WTC11 (cell line): ENCODE measurements around the gene DEPDC4. TPM values are rescaled to one million over a fixed set of nuclear protein-coding genes. Genes with fewer than 3 reads are reported as not detected.

Experiments used
- ATAC-seq: fragments of 200-7000 bp; cut with Tn5 transposase; 2 replicates; pipeline ENCODE4 v1.10.0; 2021; ENCODE audit warnings: mild to moderate bottlenecking, moderate library complexity
- CTCF ChIA-PET: fragments of 300-600 bp; sonication (Branson Sonifier 250); formaldehyde crosslinking; loops from one replicate; lab custom pipeline; 2021; ENCODE audit warnings: antibody characterized with exemption; lab: Charles Lee
- POLR2A ChIA-PET: fragments of 350-600 bp; sonication (Branson Sonifier 250); formaldehyde crosslinking; loops from one replicate; lab custom pipeline; 2021; ENCODE audit warnings: antibody characterized with exemption; lab: Charles Lee
- DNase-seq: peaks from one replicate; pipeline ENCODE4 v3.0.0; 2021; ENCODE audit warnings: low spot score
- H3K27ac Mint-ChIP-seq: 2 replicates; pipeline ENCODE4 v1.8.0; 2021; ENCODE audit warnings: mixed read lengths
- H3K27me3 Mint-ChIP-seq: 2 replicates; pipeline ENCODE4 v1.8.0; 2021; ENCODE audit warnings: low read depth, mild to moderate bottlenecking, moderate library complexity, mixed read lengths
- H3K36me3 Mint-ChIP-seq: 2 replicates; pipeline ENCODE4 v1.8.0; 2021; ENCODE audit warnings: mixed read lengths
- H3K4me1 Mint-ChIP-seq: 2 replicates; pipeline ENCODE4 v1.8.0; 2022; ENCODE audit warnings: mixed read lengths
- H3K4me3 Mint-ChIP-seq: 2 replicates; pipeline ENCODE4 v1.8.0; 2021; ENCODE audit warnings: mild to moderate bottlenecking, moderate library complexity, mixed read lengths
- H3K9me3 Mint-ChIP-seq: 2 replicates; pipeline ENCODE4 v1.8.0; 2021; ENCODE audit warnings: mixed read lengths
- AR ChIP-seq: fragments of 250-450 bp; sonication (Bioruptor Pico); IDR thresholded peaks from 2 replicates; pipeline ENCODE4 v1.9.0; 2021; ENCODE audit warnings: mild to moderate bottlenecking
- CREB1 ChIP-seq: sonication (generic); formaldehyde crosslinking; IDR thresholded peaks from 2 replicates; pipeline ENCODE4 v1.8.0; 2023; ENCODE audit warnings: mild to moderate bottlenecking, missing genetic modification reagents
- EMX1 ChIP-seq: fragments of 250-450 bp; sonication (Bioruptor Pico); IDR thresholded peaks from 2 replicates; pipeline ENCODE4 v1.8.0; 2021; ENCODE audit warnings: mild to moderate bottlenecking
- GRHL2 ChIP-seq: fragments of 250-450 bp; sonication (Bioruptor Pico); IDR thresholded peaks from 2 replicates; pipeline ENCODE4 v1.8.0; 2022; ENCODE audit warnings: mild to moderate bottlenecking, moderate library complexity; ENCODE audit not compliant: insufficient replicate concordance, severe bottlenecking
- GTF2I ChIP-seq: fragments of 250-450 bp; sonication (Bioruptor Pico); conservative IDR thresholded peaks from 2 replicates; pipeline ENCODE4 v1.4.0; 2021; ENCODE audit warnings: mild to moderate bottlenecking
- HMGXB4 ChIP-seq: sonication (generic); formaldehyde crosslinking; IDR thresholded peaks from 2 replicates; pipeline ENCODE4 v1.8.1; 2023; ENCODE audit warnings: mild to moderate bottlenecking, moderate library complexity, missing genetic modification reagents
- JAZF1 ChIP-seq: fragments of 250-450 bp; sonication (Bioruptor Pico); IDR thresholded peaks from 2 replicates; pipeline ENCODE4 v1.9.0; 2021; ENCODE audit warnings: moderate library complexity, mild to moderate bottlenecking, inconsistent platforms
- MAX ChIP-seq: sonication (generic); formaldehyde crosslinking; IDR thresholded peaks from 2 replicates; pipeline ENCODE4 v1.8.0; 2022; ENCODE audit warnings: mild to moderate bottlenecking, missing genetic modification reagents
- MYBL2 ChIP-seq: sonication (generic); formaldehyde crosslinking; IDR thresholded peaks from 2 replicates; pipeline ENCODE4 v1.8.1; 2023; ENCODE audit warnings: mild to moderate bottlenecking, moderate library complexity, missing genetic modification reagents
- NFATC4 ChIP-seq: fragments of 250-450 bp; sonication (Bioruptor Pico); IDR thresholded peaks from 2 replicates; pipeline ENCODE4 v1.9.0; 2021; ENCODE audit warnings: mild to moderate bottlenecking
- NFE2L1 ChIP-seq: sonication (generic); formaldehyde crosslinking; IDR thresholded peaks from 2 replicates; pipeline ENCODE4 v1.8.1; 2023; ENCODE audit warnings: missing genetic modification reagents
- NFYB ChIP-seq: sonication (generic); formaldehyde crosslinking; conservative IDR thresholded peaks from 2 replicates; pipeline ENCODE4 v1.8.0; 2022; ENCODE audit warnings: low read depth, missing genetic modification reagents
- PREB ChIP-seq: sonication (generic); formaldehyde crosslinking; IDR thresholded peaks from 2 replicates; pipeline ENCODE4 v1.8.1; 2022; ENCODE audit warnings: mild to moderate bottlenecking, missing genetic modification reagents, moderate library complexity, borderline replicate concordance
- SOX15 ChIP-seq: fragments of 250-450 bp; sonication (Bioruptor Pico); IDR thresholded peaks from 2 replicates; pipeline ENCODE4 v1.9.0; 2021; ENCODE audit warnings: mild to moderate bottlenecking
- ZNF232 ChIP-seq: sonication (generic); formaldehyde crosslinking; IDR thresholded peaks from 2 replicates; pipeline ENCODE4 v1.8.0; 2022; ENCODE audit warnings: mild to moderate bottlenecking, missing genetic modification reagents
- ZNF281 ChIP-seq: sonication (generic); formaldehyde crosslinking; IDR thresholded peaks from 2 replicates; pipeline ENCODE4 v1.8.0; 2023; ENCODE audit warnings: mild to moderate bottlenecking, missing genetic modification reagents
- ZNF423 ChIP-seq: fragments of 250-450 bp; sonication (Bioruptor Pico); IDR thresholded peaks from 2 replicates; pipeline ENCODE4 v2.1.2; 2022; ENCODE audit warnings: mild to moderate bottlenecking, moderate library complexity
- ZNF512 ChIP-seq: sonication (generic); formaldehyde crosslinking; IDR thresholded peaks from 2 replicates; pipeline ENCODE4 v1.8.1; 2022; ENCODE audit warnings: missing genetic modification reagents, borderline replicate concordance
- total RNA-seq: library from RNA; stranded (reverse); gene quantifications from 3 replicates; pipeline ENCODE4 v1.2.3, GENCODE V29; 2021
- TF ChIP-seq, protein P1 (sequence below): sonication (generic); formaldehyde crosslinking; conservative IDR thresholded peaks from 2 replicates; pipeline ENCODE4 v1.8.1; 2022; ENCODE audit warnings: mild to moderate bottlenecking, missing genetic modification reagents
- TF ChIP-seq, protein P2 (sequence below): sonication (generic); formaldehyde crosslinking; IDR thresholded peaks from 2 replicates; pipeline ENCODE4 v1.8.1; 2023; ENCODE audit warnings: mild to moderate bottlenecking, missing genetic modification reagents, moderate library complexity

Gene DEPDC4
- total RNA-seq, 1 experiment from 2014 or later, result 5.5 TPM

DNA sequence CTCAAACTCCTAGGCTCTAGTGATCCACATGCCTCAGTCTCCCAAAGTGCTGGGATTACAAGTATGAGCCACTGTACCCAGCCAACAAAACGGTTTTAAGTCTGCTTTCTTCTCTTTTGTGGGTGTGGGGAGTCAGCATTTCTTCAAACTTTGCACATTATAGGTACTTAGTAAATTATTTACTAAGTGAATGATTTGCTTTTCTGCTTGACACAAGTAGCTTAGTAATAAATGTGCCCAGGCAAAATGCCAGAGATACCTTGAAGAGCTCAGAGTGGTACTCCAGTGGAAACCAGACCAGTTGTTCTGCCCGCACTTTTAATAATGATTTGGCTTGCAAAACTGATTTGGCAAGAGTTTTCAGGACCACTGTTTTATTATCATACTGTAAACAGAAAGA is 15.0 kb downstream of the DEPDC4 start:
- H3K36me3 Mint-ChIP-seq, result no peaks in the 10 kb centered on the region; the same call in 1 of the 2 replicates
- TF ChIP-seq ZNF423 (CRISPR knock-in tag), result no peak
- no peak for TF ChIP-seq NFATC4 (CRISPR knock-in tag)
- no peak for TF ChIP-seq NFE2L1 (CRISPR knock-in tag)
- no peak for TF ChIP-seq SOX15
- TF ChIP-seq GTF2I (CRISPR knock-in tag), result no peak
- TF ChIP-seq EMX1 (CRISPR knock-in tag), result no peak
- TF ChIP-seq CREB1 (CRISPR knock-in tag), result no peak
- TF ChIP-seq JAZF1 (CRISPR knock-in tag), result no peak
- no peak for TF ChIP-seq AR (CRISPR knock-in tag)
- no peak for TF ChIP-seq GRHL2 (CRISPR knock-in tag)
- H3K27ac Mint-ChIP-seq, result no peak overlapping the region
- H3K9me3 Mint-ChIP-seq, result no peaks in the 10 kb centered on the region
- no peaks in the 10 kb centered on the region for H3K4me1 Mint-ChIP-seq
- H3K4me3 Mint-ChIP-seq, result no peak overlapping the region
- POLR2A ChIA-PET, result no interaction called here
- ATAC-seq, result no peak
- H3K27me3 Mint-ChIP-seq, result no peaks in the 10 kb centered on the region
- DNase-seq, result no peak
- CTCF ChIA-PET, result no interaction called here

DNA sequence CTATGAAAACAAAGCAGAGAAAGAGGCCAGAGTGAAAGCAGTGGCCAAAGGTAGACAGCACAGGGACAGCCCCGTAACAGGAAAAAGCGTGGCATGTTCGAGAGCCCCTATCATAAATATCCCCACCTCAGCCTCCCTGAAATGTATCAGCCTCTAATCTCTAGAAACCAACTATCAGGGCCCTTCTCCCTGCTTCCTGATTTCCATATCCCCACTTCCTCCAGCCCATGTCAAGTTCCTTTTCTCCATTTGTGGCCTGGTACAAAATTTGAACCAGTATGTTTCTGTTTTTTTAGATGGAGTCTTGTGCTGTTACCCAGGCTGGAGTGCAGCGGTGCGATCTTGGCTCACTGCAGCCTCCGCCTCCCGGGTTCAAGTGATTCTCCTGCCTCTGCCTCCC is 16.9 kb downstream of the DEPDC4 start:
- CTCF ChIA-PET, result no interaction called here
- H3K36me3 Mint-ChIP-seq, result no peaks in the 10 kb centered on the region; the same call in 1 of the 2 replicates
- POLR2A ChIA-PET, result no interaction called here
- no peak for TF ChIP-seq ZNF512 (CRISPR knock-in tag)
- TF ChIP-seq PREB (CRISPR knock-in tag), result no peak
- TF ChIP-seq ZNF281 (CRISPR knock-in tag), result no peak
- no peak for TF ChIP-seq AR (CRISPR knock-in tag)
- TF ChIP-seq, protein P1, sequence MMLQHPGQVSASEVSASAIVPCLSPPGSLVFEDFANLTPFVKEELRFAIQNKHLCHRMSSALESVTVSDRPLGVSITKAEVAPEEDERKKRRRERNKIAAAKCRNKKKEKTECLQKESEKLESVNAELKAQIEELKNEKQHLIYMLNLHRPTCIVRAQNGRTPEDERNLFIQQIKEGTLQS (CRISPR knock-in tag), result no peak
- TF ChIP-seq ZNF232 (CRISPR knock-in tag), result no peak
- TF ChIP-seq HMGXB4, result no peak
- TF ChIP-seq EMX1 (CRISPR knock-in tag), result no peak
- TF ChIP-seq MYBL2, result no peak
- TF ChIP-seq MAX, result no peak
- TF ChIP-seq NFYB (CRISPR knock-in tag), result no peak
- TF ChIP-seq, protein P2, sequence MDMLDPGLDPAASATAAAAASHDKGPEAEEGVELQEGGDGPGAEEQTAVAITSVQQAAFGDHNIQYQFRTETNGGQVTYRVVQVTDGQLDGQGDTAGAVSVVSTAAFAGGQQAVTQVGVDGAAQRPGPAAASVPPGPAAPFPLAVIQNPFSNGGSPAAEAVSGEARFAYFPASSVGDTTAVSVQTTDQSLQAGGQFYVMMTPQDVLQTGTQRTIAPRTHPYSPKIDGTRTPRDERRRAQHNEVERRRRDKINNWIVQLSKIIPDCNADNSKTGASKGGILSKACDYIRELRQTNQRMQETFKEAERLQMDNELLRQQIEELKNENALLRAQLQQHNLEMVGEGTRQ (CRISPR knock-in tag), result no peak

More for the DNA sequence above, 16.9 kb downstream of the DEPDC4 start:
- Mint-ChIP-seq H3K9me3 (no peaks in the 10 kb centered on the region), H3K27ac (no peak overlapping the region), H3K4me1 (no peaks in the 10 kb centered on the region), H3K27me3 (no peaks in the 10 kb centered on the region), H3K4me3 (no peak overlapping the region)
- ATAC-seq, result no peak
- DNase-seq, result no peak
